GM18505 (cell line): ENCODE measurements around the gene TBC1D1.
A peak's percentile ranks its signal among the peaks of the same experiment; 100 is the strongest.

Experiments
- ATAC-seq: cut with Tn5 transposase; IDR thresholded peaks from one replicate; pipeline ENCODE4 v1.9.1; 2021; ENCODE audit not compliant: unreplicated experiment
- POLR2A ChIP-seq: IDR thresholded peaks from 4 replicates; pipeline ENCODE4 v1.6.1; 2011; ENCODE audit warnings: borderline replicate concordance; ENCODE audit not compliant: insufficient read depth, insufficient read length; ENCODE audit errors: extremely low read depth

The TBC1D1 gene

DNA sequence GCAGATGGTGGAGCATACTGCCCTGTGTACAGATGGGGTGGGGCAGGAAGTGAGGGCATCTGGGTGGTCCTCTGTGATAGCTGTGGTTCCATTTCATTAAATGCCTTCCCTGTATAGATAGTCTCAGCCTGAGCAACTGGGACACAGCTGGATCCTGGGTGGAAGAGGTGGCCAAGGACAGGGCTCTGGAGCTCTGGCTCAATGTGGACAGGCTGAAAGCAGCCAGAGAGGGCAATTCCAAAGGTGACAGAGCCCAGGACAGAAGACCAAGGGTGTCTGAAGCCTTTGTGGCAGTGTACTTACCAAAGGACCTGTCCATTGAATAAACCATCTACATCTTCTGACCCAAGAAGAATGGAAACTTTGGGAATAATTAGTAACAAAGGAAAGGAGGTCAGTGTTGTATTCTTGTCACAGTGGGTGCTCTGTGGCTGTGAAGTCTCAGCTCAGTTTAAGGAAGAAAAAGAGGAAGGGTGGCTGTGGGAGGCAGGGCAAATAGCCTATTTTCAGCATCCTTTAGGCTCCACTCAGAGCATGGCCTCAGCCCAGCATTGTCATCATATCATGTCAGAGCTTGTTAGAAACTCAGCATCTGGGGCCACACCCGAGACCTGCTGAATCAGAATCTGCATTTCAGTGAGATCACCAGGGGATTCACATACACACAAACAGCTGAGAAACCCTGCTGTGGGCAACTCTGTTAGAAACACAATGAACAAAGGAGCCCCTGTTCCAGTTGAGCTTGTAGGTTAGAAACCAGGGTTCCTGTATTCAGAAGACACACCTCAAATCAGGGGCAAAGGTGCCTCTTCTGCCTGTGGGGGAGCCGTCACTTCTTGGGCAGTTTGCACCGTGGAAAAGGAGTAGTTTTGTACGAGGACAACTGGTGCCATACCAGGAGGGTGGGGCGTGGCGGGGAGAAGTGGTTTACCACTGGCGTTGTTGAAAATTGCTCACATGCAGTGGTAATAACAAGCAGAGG lies 237.9 kb downstream of the TBC1D1 start:
- ATAC-seq = no peak
- peak; percentile 26 for TF ChIP-seq POLR2A

GRCh38 chr4:38129460-38130227 lies 238.8 kb downstream of the TBC1D1 start:
- no peak for TF ChIP-seq POLR2A
- ATAC-seq = no peak

DNA sequence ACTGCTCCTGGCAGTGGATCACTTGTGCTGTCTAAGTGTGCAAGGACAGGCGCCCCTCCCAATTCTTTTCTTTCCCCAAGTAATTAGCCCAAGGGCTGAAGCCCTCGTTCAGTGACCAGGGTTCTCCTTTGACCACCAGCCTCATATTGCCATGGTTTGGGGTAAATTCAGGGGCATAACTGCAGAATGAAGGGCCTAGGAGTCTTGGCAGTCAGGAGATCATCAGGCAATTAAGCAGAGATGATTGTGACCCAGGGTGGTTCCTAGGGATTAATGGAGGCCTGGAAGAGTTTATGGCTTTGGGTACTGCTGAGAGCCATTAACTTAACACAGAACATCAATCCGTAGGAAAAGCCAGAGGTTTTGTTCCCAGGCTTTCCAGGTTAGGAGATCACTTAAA lies 240.0 kb downstream of the TBC1D1 start:
- no peak for ATAC-seq
- TF ChIP-seq POLR2A = no peak

- ATAC-seq = peak; percentile 30
- TF ChIP-seq POLR2A = peak; percentile 66
Measured at GRCh38 chr4:38131371-38132091, 240.6 kb downstream of the TBC1D1 start.

DNA sequence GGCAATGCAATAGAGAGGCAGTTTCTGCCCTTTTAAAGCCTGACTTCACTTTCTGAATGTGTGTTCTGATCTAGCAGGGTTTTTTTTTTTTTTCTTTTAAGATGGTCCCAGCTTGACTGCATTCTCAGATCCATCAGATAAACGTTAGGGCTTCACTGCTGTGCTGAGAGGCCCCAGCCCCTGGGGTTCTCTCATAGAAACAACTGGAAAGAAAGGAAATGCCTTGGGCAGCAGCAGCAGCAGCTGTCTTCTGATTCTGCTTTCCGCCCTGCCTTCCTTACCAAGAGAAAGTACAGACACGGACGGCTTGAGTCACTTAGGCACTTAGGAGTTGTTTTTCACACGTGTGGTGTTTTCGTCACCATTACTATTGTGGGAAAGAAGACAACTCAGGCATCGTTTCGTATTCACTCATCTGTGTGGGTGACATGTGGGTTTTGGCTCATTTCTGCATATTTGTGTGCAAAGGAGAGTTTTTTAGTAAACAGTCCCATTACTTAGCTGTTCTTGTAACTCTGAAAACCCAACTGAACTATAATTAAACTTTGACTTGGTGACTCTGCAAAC lies 241.3 kb downstream of the TBC1D1 start:
- ATAC-seq = peak; percentile 78
- TF ChIP-seq POLR2A = peak; percentile 69

DNA sequence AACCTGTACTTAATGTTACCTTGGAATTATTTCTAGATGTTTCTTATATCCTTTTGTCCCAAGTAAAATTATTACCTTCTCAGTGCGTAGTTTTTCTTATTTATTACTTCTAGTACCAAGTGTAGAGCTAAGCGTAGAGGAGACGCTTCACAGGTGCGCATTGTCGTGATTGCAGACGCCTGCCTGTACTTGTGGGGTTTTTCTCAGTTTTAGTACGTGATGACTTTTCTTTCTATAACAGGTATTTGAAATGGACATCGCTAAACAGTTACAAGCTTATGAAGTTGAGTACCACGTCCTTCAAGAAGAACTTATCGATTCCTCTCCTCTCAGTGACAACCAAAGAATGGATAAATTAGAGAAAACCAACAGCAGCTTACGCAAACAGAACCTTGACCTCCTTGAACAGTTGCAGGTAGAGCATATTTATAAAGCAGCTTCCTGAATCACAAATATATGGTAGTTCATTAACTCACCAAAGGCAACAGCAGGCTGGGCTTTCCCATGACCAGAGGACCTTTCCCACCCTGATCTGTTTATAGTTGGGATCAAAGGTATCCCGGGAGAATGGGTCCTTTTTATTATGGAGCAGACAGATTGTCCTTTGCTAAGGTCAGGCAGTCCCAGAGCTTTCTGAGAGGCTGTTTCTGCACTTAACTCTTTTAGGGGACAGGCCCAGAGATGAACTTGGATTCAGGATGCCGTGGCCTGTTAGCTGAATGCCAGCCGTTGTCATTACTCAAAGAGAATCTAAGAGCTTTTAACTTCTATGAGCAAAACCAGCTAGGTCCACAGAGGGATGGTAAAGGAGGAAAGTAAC lies 242.2 kb downstream of the TBC1D1 start:
- TF ChIP-seq POLR2A = no peak
- ATAC-seq = no peak

GRCh38 chr4:38133711-38134480 lies 243.0 kb downstream of the TBC1D1 start:
- no peak for TF ChIP-seq POLR2A
- no peak for ATAC-seq

DNA sequence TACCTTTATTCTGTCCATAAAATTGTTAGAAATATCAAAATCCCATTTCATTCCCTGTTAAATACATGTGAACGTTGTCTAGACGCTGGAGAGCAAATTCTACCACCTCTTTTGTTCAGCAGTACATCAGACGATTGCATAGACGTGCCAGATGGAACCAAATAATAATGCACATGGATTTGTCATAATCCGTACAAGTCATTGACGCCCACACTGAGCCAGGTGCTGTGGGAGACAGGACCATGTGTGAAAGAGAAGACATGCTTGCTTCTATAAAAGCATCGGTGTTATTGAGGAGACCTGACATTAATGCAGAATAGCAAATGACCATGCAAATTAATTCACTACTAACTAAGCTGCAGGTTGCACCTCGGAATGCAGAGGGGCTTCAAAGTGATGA lies 244.3 kb downstream of the TBC1D1 start:
- ATAC-seq = no peak
- no peak for TF ChIP-seq POLR2A

- ATAC-seq = no peak
- TF ChIP-seq POLR2A = no peak
Measured at GRCh38 chr4:38136604-38137003, 245.7 kb downstream of the TBC1D1 start.

- no peak for ATAC-seq
Measured at GRCh38 chr4:38137080-38137479, 246.2 kb downstream of the TBC1D1 start.

DNA sequence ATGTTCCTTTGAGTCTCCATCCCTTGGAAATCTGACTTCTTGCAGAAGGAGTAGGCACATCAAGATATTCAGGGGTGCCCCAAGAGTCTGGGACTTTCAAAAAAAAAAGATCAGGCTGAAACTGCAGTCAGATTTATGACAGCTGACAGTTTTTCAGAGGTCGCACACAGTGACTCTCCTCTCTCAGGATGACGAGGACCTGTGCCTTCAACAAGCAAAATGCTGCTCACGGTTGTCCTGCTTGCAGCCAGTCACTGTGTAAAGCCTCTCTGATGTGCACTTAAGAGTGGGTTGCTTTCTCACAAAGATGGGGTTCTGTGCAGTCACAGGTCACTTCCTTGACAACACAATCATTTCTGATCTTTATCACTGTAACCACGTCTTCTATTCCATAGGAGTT lies 247.5 kb downstream of the TBC1D1 start:
- no peak for ATAC-seq
- TF ChIP-seq POLR2A = no peak

More at GRCh38 chr4:38137080-38137479, 246.2 kb downstream of the TBC1D1 start:
- TF ChIP-seq POLR2A = no peak

- no peak for ATAC-seq
- TF ChIP-seq POLR2A = no peak
Measured at GRCh38 chr4:38139187-38139586, 248.3 kb downstream of the TBC1D1 start.

- no peak for TF ChIP-seq POLR2A
- ATAC-seq = no peak
Measured at GRCh38 chr4:38140643-38141203, 249.8 kb downstream of the TBC1D1 start.
